Left renal pelvis (tissue), 4 donors: ENCODE measurements around the gene AMIGO2. TPM values are rescaled to one million over a fixed set of nuclear protein-coding genes. Genes with fewer than 3 reads are reported as not detected.

ENCODE experiments used
- DNase-seq, 4 donors: peaks; one replicate each; pipeline ENCODE4 v3.0.0-alpha.2; 2013; ENCODE audit warnings: low read depth in 4 of 4, low spot score in 3 of 4
- polyA plus RNA-seq, 4 donors: library from polyadenylated mRNA; unstranded; fragments of 120-200 nt; gene quantifications; one replicate each; pipeline ENCODE4 v1.2.1, GENCODE V29; 2013; ENCODE audit not compliant: insufficient read length in 4 of 4

Gene AMIGO2
- polyA plus RNA-seq, 4 donors: 4.2 to 55.9 (median 44.1) TPM

- DNase-seq: no peak
Measured at GRCh38 chr12:47098099-47098498, 18.3 kb upstream of the AMIGO2 start.

DNA sequence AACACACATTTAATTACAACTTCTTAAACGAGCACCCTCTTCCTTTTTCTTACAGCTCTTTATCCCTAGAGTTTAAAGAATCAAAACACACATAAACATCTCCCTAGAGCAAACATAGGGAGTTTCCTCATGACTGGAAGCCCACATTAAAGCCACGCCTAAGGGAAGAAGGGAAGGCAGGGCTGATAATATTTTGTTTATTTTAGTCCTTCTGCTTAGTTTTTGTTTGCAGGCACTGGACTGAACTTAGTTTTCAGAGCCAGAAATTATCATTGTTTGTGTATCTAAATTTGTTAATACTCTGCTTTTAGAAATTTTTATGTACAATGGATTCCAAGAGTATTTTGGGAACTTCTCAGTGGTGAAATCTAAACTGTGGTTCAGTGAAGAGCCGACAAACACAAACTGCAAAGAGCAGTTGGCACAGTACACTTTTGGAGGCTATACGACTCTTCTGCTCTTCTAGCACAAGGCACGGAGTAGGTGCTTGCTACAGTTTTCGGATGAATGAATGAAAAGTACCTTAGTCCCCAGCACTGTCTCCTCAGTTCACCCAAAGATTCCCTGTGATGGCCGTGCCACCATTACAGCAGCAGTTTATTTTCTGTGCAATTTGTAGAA lies 17.6 kb upstream of the AMIGO2 start:
- no peak for DNase-seq

DNA sequence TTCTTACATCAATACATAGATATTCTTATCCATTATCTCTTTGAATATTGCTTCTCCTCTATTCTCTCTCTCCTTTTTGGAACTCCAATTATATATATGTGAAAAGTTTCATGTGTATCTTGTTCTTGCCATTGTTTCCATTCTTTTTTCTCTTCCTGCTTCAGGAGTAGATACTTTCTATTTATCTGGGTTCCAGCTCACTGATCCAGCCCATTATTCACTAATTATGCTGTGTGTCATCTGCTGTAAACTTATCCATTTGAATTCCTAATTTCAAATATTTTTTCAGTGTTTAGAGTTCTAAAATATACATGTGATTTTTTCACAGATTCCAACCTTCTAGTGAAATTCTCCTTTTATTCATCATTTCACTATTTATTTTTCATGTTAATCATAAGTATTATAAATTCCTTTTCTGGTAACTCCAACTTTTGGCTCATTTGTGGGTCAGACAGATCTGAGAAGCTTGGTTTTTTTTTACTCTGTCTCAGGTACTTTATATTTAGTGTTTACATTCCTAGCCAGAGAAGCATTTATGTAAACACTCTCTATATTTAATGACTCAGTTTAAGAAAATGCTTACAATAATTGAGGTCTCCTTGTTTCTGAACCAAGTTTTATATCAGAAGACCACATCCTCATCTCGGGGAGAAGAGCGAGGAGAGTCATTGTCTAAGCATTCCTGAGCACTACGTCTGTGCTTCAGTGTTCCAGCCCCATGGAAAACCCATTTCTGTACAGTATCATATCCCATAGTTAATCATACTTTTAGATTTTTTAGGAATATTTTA lies 15.9 kb upstream of the AMIGO2 start:
- DNase-seq: no peak

DNA sequence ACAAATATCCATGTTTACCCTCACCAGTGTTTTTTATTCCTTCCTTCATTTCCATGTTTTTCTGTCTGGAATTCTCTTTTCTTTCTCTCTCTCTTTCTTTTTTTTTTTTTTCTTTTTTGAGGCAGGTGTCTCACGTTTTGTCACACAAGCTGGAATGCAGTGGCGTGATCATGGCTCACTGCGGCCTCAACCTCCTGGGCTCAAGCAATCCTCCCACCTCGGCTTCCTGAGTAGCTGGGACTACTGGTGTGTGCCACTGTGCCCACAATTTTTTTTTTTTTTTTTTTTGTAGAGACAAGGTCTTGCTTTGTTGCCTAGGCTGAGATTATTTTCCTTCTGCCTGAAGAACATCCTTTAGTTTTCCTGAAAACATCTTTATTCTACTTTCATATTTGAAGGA lies 15.0 kb upstream of the AMIGO2 start:
- DNase-seq: no peak

DNA sequence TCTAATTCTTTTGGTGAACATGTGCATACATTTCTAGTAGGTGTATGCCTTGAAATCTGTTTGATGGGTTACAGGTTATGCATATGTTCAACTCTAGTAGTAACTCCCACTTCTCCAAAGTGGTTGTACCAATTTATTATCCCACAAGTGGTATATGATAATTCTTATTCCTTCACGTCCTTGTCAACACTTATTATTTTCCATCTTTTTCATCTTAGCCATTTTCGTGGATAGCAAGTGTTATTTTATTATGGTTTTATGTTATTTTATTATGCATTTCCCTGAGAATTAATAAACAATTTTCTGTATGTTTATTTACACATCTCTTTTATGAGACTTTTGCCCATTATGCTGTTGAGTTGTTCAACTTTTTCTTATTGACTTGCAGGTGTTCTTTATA lies 11.2 kb upstream of the AMIGO2 start:
- DNase-seq: no peak

GRCh38 chr12:47088021-47088944 lies 8.5 kb upstream of the AMIGO2 start:
- DNase-seq: no peak

DNA sequence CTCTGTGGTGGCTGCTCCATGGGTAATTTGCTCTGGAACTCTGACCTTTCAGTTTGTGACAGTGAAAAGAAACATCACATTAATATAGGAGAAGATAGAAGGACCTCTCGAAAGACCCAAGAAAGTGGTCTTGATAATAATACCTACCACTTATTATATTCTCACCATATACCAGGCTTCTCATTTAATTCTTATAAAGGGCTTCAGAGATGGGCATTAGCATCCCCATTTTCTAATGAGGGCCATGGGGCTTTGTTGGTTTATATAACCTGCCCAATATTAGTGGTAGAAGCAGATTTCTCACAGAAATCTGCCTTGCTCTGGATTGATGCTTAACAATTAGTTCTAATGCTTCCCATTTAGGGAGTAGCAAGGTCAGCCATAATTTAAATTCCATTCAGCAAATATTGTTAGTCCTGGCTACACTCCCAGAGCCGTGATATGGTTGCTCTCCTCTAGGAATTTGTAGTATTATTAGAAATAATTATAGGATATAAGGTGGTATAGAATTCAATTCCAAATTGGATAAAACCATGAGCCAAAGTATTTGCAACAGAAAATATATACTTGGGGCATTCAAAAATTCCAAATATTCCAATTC lies 7.4 kb upstream of the AMIGO2 start:
- DNase-seq: no peak

DNA sequence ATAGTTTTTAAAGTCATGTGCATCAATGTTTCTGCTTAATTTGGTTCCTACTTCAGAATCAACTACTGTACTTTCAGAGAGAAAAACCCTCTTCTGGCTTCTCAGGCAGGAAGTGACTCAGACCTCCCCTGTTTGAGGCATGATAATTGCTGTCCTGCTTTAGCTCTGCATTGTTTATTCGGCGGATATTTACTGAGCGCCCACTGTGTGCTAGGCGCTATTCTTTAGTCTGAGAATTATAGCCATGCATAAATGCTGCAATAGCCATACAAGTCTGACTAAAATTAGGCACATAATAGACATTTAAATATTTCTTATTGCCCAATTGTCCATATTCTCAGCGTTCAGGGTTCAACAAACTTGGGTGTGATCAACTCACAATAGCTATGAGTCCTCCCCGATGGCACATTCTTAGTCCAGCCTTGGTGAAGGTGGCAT lies 6.1 kb upstream of the AMIGO2 start:
- DNase-seq: no peak

GRCh38 chr12:47084172-47084571 lies 4.4 kb upstream of the AMIGO2 start:
- DNase-seq: no peak

- DNase-seq: no peak
Measured at GRCh38 chr12:47082796-47083621, 3.2 kb upstream of the AMIGO2 start.

GRCh38 chr12:47082283-47082682 lies 2.5 kb upstream of the AMIGO2 start:
- no peak for DNase-seq

DNA sequence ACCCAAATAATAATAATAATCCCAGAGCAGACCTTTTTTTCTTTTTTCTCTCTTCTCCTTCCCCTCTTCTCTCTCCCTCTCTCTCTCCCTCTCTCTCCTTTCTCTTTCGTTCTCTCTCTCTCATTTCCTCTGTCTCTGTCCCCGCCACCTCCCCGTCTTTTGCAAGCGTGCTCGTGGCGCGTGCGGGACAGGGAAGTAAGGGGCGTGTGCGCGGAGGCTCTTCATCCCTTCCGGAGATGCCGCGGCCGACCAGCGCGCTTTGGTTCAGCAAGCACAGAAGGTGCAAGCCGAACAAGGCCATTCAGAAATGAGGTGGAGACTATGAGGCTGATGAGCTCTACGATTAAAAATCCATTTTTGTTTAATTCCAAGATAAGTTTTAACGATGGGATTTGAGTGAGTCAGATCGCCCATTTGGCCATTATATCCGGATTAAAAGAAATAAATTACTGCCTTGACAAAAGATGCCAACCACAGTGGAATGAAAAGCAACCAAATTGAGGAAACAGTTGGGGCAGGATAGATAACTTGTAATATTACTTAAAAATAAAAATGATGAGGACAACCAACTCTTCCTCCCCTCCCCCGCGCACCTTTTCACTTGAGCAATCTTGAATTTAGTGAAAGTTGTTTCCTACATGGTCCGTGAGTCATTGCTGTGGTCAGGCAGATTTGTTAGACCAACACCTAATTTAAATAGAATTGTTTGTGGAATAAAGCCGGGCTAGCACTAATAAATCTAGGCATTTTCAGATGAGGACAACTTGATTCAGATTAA lies 1.2 kb upstream of the AMIGO2 start:
- DNase-seq: no peak

GRCh38 chr12:47079981-47080724 lies 394 bp upstream of the AMIGO2 start:
- DNase-seq: peak in 2 of 4 donors; percentile 25 to 38

DNA sequence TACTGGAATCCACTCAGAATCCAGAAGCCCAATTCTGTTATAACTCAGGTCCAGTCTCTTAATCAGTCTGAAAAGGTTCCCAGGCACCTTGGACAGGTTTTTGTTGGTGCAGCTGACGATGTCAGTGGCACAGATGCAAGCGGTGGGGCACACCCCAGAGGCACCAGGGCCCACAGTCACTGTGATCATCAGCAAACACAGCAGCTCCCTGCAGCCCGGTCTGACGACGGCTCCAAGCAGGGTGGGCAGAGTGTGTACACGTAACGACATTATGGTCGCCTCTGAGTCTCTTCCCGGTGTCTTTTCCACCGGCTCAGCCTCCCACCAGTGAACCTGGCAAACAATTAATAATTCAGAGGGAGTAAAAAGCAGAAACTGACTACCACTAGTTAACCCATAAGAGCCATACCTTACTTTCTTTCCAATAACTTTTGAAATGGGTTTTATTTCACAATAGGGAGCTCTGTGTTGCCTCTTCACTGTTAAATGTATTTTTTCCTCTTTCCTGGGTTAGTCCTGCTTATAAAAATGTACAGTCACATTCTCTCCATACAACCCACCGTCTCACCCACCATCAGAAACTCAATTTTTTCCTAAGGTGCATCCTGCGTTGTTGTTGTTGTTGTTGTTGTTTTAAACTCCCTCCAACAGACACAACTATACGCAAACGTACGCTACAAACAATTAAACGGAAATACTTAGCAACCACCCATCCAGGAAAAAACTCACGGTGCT lies 859 bp downstream of the AMIGO2 start:
- DNase-seq: no peak

DNA sequence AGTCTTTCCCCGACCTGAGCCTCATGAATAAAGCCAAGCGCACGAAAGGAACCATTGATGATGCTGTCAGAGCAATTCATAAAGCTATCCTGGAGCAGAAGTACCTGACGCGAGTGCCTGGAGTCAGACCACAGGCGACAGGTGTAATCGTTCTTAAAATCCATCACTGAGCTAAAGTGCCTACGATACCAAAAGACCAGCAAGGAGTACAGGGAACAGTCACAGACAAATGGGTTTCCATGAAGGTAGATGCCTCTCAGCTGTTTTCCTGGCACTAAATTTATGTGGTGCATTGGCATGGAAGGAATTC lies 1.7 kb downstream of the AMIGO2 start:
- DNase-seq: no peak

DNA sequence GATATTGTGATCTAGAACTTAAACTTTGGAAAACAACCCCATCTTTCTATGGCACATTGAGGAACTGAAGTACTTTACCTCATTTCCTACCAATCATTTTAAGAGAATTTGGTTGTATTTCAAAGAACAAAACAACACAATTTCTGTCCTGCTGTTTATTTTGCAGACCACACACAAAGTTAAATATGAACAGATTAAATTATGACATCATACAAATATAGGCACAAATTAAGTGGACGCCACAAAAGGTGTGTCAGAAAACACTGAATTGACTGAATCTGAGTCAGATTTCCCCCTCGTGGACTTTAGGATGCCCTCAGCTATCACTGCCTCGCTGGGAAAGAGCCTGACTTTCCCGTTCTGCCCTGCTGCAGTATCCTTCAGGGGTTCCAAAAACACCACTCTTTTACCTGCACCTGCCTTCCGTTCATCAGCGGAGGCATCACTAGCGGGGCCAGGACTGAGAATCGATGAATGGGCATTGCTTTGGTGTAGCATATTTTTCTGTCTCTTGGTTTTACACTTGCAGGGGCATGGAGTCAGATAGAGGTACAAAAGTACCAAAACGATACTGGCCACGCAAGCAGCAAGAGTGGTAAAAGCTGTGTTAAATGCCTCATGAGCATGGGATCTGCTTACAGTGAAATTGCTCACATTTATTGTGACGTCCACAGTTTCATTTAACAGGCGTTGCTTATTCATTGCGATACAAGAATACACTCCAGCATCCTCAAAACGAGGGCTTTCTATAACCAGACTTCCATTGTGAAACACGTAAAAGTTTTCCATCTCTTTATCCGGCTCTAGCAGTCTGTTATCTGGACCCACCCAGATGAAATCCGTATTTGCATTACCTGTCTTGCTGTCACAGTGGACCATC lies 2.3 kb downstream of the AMIGO2 start:
- no peak for DNase-seq
